GM19463 (cell line): Measurements from ENCODE around the gene AMPH.
"Not testable (repeated sequence)": the region's sequence is repeated elsewhere in the genome, so short reads cannot be mapped to it uniquely, and the experiment has no call there.

Experiments
- ATAC-seq: cut with Tn5 transposase; IDR thresholded peaks from one replicate; pipeline ENCODE4 v1.9.1; 2021; ENCODE audit warnings: mild to moderate bottlenecking, moderate library complexity; ENCODE audit not compliant: unreplicated experiment

AMPH gene

DNA sequence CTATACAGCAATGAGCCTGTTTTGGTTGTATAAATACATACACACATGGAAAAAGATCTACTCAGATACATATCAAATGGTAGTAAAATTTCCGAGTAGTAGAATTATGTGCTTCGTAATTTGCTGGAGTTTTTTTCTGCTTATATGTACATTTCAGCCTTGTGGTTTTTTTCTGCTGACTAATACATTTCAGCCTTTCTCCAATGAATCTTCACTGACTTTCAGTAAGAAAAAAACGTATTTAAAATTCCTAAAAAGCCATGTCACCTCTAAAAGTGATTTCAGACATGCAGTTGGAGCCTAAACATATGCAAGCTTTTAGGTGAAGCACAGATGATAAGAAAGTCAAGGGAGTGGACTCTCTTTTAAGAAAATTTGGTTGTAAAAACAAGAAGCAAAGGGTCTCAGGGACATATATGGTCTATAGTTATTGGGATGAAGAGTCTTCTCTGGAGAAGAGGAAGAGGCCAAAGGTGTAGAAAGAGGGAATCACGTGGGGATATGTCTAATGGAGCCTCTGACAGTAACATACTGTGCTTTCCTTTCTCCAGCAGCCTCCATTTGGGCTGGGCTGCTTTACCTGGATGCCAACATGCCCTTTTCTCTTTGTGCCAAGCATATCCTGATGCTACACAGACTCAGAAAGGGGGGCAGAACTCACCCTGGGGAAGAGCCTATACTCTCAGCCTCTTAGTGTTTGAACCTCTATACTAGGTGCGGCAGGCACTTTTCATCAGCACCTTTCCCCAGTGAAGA is 2.4 kb downstream of the AMPH start:
- no peak for ATAC-seq

DNA sequence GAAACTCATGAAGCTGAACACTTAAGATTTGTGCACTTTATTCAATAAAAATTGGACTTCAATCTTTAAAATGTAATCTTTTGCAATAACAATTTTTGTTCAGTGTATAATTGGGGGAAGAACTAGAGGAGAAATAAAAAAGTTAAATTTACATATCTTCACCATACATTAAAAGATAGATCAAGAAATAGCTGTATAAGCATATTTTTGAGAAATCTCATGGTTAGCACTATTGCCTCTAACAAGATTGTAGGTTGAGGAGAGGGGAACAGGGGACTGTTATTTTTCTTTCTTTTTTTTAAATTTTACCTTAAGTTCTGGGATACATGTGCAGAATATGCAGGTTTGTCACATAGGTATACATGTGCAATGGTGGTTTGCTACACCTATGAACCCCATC is 5.3 kb downstream of the AMPH start:
- ATAC-seq, result no peak

DNA sequence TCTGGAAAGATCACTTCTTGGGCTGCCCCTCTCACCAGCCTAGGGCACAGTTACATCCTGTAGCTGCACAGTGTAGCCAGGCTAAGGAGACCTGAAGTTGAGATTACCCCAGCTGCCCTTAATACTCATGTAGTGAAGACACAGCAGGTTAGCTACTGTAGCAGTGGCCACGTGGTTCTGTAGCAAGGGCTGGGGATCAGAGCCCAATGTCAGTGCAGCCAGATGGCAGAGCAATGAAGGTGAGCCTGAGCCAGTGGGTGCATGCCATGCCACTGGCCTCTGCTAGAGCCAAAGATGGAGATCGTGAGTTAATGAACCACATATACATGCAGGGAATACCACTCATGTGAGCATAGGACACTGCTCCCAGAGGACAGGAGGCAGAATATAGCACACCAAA is 15.5 kb downstream of the AMPH start:
- no peak for ATAC-seq

GRCh38 chr7:38607466-38607865 is 23.7 kb downstream of the AMPH start:
- ATAC-seq, result no peak

GRCh38 chr7:38600741-38601140 is 30.4 kb downstream of the AMPH start:
- no peak for ATAC-seq

DNA sequence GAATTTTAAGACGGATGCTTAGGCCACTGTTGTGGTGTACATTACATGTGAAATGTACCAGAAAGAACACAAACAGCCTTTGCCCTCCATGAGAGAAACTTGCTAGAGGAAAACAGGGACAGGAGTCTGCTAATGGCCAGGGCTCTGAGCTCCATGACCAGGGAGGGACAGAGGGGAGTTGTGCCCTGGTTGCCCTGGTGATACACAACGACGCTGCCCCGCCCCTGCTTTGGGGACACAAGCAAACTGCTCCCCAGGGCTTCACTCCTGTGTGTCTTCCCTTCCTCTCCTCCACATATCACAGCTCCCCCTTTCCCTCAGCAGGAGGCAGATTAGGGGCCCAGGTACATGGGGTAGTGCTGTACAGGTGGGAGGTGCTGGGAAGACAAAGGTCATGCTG is 36.2 kb downstream of the AMPH start:
- ATAC-seq, result no peak

DNA sequence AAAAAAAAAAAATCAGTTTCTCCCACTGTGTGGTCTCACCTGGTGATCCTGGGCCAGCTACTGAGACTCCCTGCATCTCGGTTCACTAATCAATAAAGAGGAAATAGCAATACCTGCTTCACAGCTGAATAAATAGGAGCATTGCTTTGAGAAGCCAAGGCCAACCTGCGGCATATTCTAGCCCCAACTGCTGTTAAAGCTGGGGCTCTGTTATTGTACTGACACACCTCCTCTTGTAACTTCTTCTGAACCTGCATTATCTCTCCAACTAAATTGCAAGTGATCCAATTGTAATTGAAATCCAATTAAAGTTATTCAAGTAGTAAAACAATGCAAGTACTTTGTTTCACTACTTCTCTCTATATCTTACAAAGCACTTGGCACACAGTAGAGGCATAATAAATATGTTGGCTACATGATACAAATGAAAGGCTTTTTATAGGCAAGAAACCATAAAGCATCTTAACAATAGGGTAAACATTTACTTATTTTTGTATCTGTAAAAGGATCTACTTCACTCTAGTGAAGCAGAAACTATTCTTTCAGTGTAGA is 38.4 kb downstream of the AMPH start:
- ATAC-seq, result no peak

GRCh38 chr7:38585572-38586354 is 45.4 kb downstream of the AMPH start:
- no peak for ATAC-seq

GRCh38 chr7:38584443-38585210 is 46.5 kb downstream of the AMPH start:
- ATAC-seq, result no peak

GRCh38 chr7:38580485-38580884 is 50.7 kb downstream of the AMPH start:
- no peak for ATAC-seq

- ATAC-seq, result no peak
Measured at GRCh38 chr7:38574086-38574485, 57.1 kb downstream of the AMPH start.

- ATAC-seq, result not testable (repeated sequence)
Measured at GRCh38 chr7:38571620-38572019, 59.6 kb downstream of the AMPH start.

DNA sequence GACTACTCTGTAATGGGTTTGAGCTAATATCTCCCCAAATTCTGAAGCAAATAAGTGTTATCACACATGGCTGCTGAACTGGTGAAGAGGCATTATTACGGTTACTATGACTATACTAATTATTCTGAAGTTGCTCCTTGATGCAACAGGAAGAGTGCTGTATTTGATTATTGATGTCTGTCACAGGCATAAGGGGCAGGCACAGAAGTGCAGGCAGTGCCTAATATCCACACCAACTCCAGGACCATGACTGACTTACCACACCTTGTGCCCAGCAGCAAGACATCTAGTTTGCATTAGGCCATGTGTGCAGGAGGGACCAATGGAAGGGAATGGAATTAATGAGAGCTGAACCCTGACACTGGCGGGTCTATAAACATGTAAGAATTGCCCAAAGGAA is 62.7 kb downstream of the AMPH start:
- no peak for ATAC-seq

DNA sequence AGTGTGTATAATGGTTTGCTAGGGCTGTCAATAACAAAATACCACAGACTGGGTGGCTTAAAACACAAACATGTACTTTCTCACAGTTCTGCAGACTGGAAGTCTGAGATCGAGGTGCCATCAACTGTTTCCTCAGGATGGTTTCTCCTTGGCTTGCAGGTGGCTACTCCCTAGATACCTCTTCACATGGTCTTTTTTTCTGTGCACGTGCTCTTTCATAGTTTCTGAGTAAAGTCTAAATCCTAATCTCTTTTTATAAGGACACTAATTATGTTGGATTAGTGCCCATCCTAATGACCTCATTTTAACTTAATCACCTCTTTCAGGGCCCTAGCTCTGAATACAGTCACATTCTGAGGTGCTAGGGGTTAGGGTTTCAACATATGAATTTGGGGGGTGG is 65.9 kb downstream of the AMPH start:
- ATAC-seq, result no peak

DNA sequence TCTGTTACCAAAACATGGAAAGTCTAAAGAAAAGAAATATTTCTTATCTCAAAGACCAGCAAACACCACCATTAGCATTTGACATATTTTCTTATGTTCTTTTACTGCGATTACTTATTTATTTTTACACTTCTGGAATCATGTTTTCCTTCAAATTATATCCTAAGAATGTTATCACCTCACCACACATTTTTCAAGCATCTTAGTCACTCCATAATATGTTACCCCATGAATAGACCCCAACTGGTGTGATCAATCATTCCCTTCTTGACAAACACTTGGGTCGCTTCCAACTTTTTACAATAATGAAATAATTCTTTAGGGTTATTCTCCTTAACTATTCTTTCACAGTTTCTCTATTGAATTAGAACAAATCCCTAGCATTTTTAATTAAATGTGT is 67.4 kb downstream of the AMPH start:
- ATAC-seq, result no peak

GRCh38 chr7:38561166-38561565 is 70.0 kb downstream of the AMPH start:
- no peak for ATAC-seq

- ATAC-seq, result no peak
Measured at GRCh38 chr7:38558761-38559345, 72.3 kb downstream of the AMPH start.

DNA sequence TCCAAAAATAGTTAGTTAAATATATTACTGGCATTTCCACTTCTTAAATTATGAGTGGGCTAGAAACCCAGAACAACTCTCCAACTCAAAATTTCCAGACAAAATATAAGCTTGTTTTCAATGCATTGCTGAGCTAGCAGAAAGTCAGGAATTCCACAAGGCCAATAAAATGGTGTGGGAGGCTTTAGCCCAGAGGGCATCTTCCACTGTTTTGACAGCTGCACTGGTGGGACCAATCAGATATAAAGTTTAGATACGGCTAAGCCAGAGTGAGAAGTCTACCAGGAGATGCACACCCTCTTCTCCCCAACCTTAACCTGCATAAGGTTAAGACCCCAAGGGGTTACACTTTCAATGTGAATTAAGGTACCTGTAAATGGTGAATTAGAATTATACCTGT is 76.6 kb downstream of the AMPH start:
- no peak for ATAC-seq

GRCh38 chr7:38550836-38551235 is 80.3 kb downstream of the AMPH start:
- ATAC-seq, result no peak

- no peak for ATAC-seq
Measured at GRCh38 chr7:38548605-38549004, 82.6 kb downstream of the AMPH start.

DNA sequence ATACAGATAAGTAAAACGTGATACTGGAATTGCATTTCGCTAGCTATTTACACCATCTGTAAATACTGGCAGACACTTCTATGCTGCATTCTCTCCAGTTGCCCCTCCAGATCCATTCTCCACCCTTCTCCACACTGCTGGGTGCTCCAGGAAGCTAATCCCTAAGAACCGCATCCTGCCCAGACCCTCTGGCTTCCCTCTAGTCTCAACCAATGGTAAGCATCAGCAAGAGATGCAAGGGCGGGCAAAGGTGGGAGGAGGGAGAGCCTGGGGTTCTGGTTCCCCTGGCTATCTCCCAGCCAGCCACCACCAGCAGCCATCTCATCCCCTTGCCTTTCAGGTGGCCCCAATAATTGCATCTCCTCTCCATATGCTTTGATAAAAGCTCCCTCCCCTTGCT is 84.4 kb downstream of the AMPH start:
- ATAC-seq, result no peak
